Amygdala (tissue), 56 donors: ENCODE data around the gene P2RX2.
A peak's percentile ranks its signal among the peaks of the same experiment; 100 is the strongest.
"Not testable (repeated sequence)": the region's sequence is repeated elsewhere in the genome, so short reads cannot be mapped to it uniquely, and the experiment has no call there.

Source experiments
- DNase-seq, 56 donors: peaks; one replicate each; lab custom pipeline; 2025; lab: John Stamatoyannopoulos, UW

The P2RX2 gene

GRCh38 chr12:132582582-132583410, 35.8 kb upstream of the P2RX2 start:
- no peak for DNase-seq

GRCh38 chr12:132583411-132583710, 35.2 kb upstream of the P2RX2 start:
- DNase-seq, result no peak

GRCh38 chr12:132583736-132584135, 34.8 kb upstream of the P2RX2 start:
- no peak for DNase-seq

GRCh38 chr12:132584429-132584828, 34.1 kb upstream of the P2RX2 start:
- DNase-seq, result no peak

- no peak for DNase-seq
Observed at GRCh38 chr12:132585177-132585576, 33.4 kb upstream of the P2RX2 start.

- no peak for DNase-seq
Observed at GRCh38 chr12:132586929-132587328, 31.6 kb upstream of the P2RX2 start.

- DNase-seq, result no peak
Observed at GRCh38 chr12:132587781-132588180, 30.8 kb upstream of the P2RX2 start.

GRCh38 chr12:132588319-132588718, 30.3 kb upstream of the P2RX2 start:
- DNase-seq, result no peak

GRCh38 chr12:132588821-132589669, 29.5 kb upstream of the P2RX2 start:
- DNase-seq, result no peak

GRCh38 chr12:132591107-132591935, 27.3 kb upstream of the P2RX2 start:
- DNase-seq, result no peak

GRCh38 chr12:132592282-132592970, 26.1 kb upstream of the P2RX2 start:
- no peak for DNase-seq

- DNase-seq, result no peak
Observed at GRCh38 chr12:132593071-132593470, 25.5 kb upstream of the P2RX2 start.

GRCh38 chr12:132593521-132593920, 25.1 kb upstream of the P2RX2 start:
- DNase-seq, result no peak

- peak in 54 of 56 donors; percentile 6 to 93 (median 71) for DNase-seq
Observed at GRCh38 chr12:132593938-132594358, 24.6 kb upstream of the P2RX2 start.

- no peak for DNase-seq
Observed at GRCh38 chr12:132595183-132595582, 23.4 kb upstream of the P2RX2 start.

- DNase-seq, result no peak
Observed at GRCh38 chr12:132596016-132596415, 22.6 kb upstream of the P2RX2 start.

- peak in 9 of 56 donors; percentile 13 to 61 (median 42) for DNase-seq
Observed at GRCh38 chr12:132597333-132598316, 21.0 kb upstream of the P2RX2 start.

- DNase-seq, result not testable (repeated sequence)
Observed at GRCh38 chr12:132599502-132599901, 19.1 kb upstream of the P2RX2 start.
